ENCODE measurements around the gene NPAS3.

Gene NPAS3

GRCh38 chr14:33273978-33274377 is 335.3 kb downstream of the NPAS3 start:
- DNase-seq, result no peak
- intact Hi-C loops (cut with DNase I), result no loop called here

GRCh38 chr14:33275879-33276278 is 337.2 kb downstream of the NPAS3 start:
- no peak for DNase-seq
- intact Hi-C loops (cut with DNase I), result no loop called here

GRCh38 chr14:33279865-33280264 is 341.2 kb downstream of the NPAS3 start:
- intact Hi-C loops (cut with DNase I), result no loop called here
- peak in 1 of 42 donors; percentile 12 for DNase-seq

- intact Hi-C loops (cut with DNase I), result no loop called here
- DNase-seq, result peak in 37 of 42 donors; percentile 5 to 82 (median 44)
Measured at GRCh38 chr14:33280646-33281045, 342.0 kb downstream of the NPAS3 start.

GRCh38 chr14:33282331-33283230 is 343.9 kb downstream of the NPAS3 start:
- intact Hi-C loops (cut with DNase I), result no loop called here
- DNase-seq, result peak in 3 of 42 donors; percentile 7 to 37 (median 14)

GRCh38 chr14:33285902-33286700 is 347.4 kb downstream of the NPAS3 start:
- intact Hi-C loops (cut with DNase I), result no loop called here
- no peak for DNase-seq

- intact Hi-C loops (cut with DNase I), result no loop called here
- DNase-seq, result peak in 1 of 42 donors; percentile 2
Measured at GRCh38 chr14:33287189-33287588, 348.5 kb downstream of the NPAS3 start.

GRCh38 chr14:33290641-33291040 is 352.0 kb downstream of the NPAS3 start:
- intact Hi-C loops (cut with DNase I), result no loop called here
- no peak for DNase-seq

- intact Hi-C loops (cut with DNase I), result no loop called here
- DNase-seq, result peak in 1 of 42 donors; percentile 19
Measured at GRCh38 chr14:33291529-33292104, 352.9 kb downstream of the NPAS3 start.

- intact Hi-C loops (cut with DNase I), result no loop called here
- no peak for DNase-seq
Measured at GRCh38 chr14:33294419-33294818, 355.7 kb downstream of the NPAS3 start.

GRCh38 chr14:33297565-33297964 is 358.9 kb downstream of the NPAS3 start:
- no peak for DNase-seq
- intact Hi-C loops (cut with DNase I), result no loop called here

GRCh38 chr14:33307691-33308251 is 369.1 kb downstream of the NPAS3 start:
- intact Hi-C loops (cut with DNase I), result no loop called here
- DNase-seq, result peak in 31 of 42 donors; percentile 3 to 80 (median 31)

- intact Hi-C loops (cut with DNase I), result no loop called here
- DNase-seq, result no peak
Measured at GRCh38 chr14:33309106-33309505, 370.4 kb downstream of the NPAS3 start.

- intact Hi-C loops (cut with DNase I), result no loop called here
- DNase-seq, result no peak
Measured at GRCh38 chr14:33315217-33315616, 376.5 kb downstream of the NPAS3 start.

GRCh38 chr14:33315721-33316120 is 377.0 kb downstream of the NPAS3 start:
- peak in 2 of 42 donors; percentile 9 to 52 for DNase-seq
- intact Hi-C loops (cut with DNase I), result no loop called here

GRCh38 chr14:33317675-33318074 is 379.0 kb downstream of the NPAS3 start:
- intact Hi-C loops (cut with DNase I), result no loop called here

GRCh38 chr14:33323979-33324378 is 385.3 kb downstream of the NPAS3 start:
- DNase-seq, result no peak
- intact Hi-C loops (cut with DNase I), result no loop called here

More at GRCh38 chr14:33317675-33318074, 379.0 kb downstream of the NPAS3 start:
- no peak for DNase-seq

GRCh38 chr14:33331176-33331949 is 392.7 kb downstream of the NPAS3 start:
- DNase-seq, result no peak
- intact Hi-C loops (cut with DNase I), result no loop called here

GRCh38 chr14:33332497-33332896 is 393.8 kb downstream of the NPAS3 start:
- peak; percentile 5 to 92 (median 74) for DNase-seq

More at GRCh38 chr14:33332497-33332896, 393.8 kb downstream of the NPAS3 start:
- intact Hi-C loops (cut with DNase I), result no loop called here
